ENCODE results near the gene LRRC1.

Gene LRRC1

GRCh38 chr6:53956068-53956711 lies 161.4 kb downstream of the LRRC1 start:
- DNase-seq (ENCODE audit: low spot score) (peak; percentile 56), FAIRE-seq (no peak)

DNA sequence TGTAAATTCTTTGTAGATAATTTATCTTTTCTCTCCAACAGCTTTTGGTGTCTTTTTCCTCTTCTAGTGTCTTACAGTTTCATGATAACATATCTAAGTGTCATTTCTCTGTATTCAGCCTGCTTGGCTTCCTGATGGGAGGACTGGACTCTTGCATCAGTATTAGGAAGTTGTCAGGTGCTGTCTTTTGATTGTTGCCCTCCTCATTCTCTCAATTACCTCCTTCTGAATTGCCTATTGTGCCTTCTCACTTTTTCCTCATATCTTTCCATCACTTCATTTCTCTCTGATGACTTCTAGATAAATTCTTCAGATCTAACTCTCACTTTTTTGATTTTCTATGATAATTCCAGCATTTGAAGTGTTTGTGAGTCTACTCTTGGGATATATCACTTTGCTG lies 162.0 kb downstream of the LRRC1 start:
- DNase-seq (ENCODE audit: low spot score) (no peak), FAIRE-seq (no peak)

DNA sequence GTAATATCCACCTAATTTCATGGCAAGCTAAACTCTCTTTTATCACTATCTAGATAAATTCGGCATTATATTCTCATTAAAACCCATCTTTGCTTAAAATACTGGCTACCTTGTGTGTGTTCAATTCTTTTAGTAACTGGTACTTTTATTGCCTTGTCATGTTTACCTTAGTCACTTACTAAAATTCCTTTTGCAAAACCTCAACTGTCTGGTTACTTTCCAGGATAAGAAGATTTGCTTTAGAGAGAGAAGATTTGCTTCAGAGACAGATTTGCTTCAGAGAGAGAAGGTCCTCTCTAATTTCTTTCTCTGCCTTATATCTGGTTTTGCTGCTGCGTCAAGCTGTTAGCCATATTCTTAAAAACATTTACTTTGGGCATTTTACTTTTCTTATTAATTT lies 164.9 kb downstream of the LRRC1 start:
- FAIRE-seq: no peak
- peak; percentile 4 for DNase-seq (ENCODE audit: low spot score)

- DNase-seq (ENCODE audit: low spot score): peak; percentile 13
- no peak for FAIRE-seq
Measured at GRCh38 chr6:53960311-53960710, 165.5 kb downstream of the LRRC1 start.

- DNase-seq (ENCODE audit: low spot score): peak; percentile 40
- FAIRE-seq: no peak
Measured at GRCh38 chr6:53961679-53962370, 167.0 kb downstream of the LRRC1 start.

- FAIRE-seq: no peak
- DNase-seq (ENCODE audit: low spot score): no peak
Measured at GRCh38 chr6:53962646-53963045, 167.8 kb downstream of the LRRC1 start.

DNA sequence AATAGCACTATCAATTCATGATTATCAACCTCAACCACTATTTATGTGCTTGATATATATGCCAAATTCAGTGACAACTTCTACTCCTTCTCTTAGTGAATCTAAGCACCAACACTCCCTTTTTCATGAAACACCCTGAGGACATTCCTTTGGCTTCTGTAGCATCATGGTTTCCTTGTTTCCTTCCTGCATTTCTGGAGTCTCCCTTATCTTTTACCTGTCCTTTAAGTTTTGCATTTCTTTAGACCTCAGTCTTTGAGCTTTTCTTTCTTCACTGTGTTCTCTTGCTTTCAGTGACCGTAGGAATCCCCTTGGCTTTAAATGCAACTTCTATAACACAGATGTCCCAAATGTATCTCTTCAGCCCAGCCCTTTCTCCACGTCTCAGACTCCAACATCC lies 172.6 kb downstream of the LRRC1 start:
- no peak for FAIRE-seq
- DNase-seq (ENCODE audit: low spot score): no peak
